Measurements from ENCODE around the gene CARNS1. TPM values are rescaled to one million over a fixed set of nuclear protein-coding genes. Genes with fewer than 3 reads are reported as not detected.
A peak's percentile ranks its signal among the peaks of the same experiment; 100 is the strongest.

CARNS1 gene
- total and polyA plus RNA-seq, 2 experiments from 2014 or later, result 1.4 to 2.1 TPM

DNA sequence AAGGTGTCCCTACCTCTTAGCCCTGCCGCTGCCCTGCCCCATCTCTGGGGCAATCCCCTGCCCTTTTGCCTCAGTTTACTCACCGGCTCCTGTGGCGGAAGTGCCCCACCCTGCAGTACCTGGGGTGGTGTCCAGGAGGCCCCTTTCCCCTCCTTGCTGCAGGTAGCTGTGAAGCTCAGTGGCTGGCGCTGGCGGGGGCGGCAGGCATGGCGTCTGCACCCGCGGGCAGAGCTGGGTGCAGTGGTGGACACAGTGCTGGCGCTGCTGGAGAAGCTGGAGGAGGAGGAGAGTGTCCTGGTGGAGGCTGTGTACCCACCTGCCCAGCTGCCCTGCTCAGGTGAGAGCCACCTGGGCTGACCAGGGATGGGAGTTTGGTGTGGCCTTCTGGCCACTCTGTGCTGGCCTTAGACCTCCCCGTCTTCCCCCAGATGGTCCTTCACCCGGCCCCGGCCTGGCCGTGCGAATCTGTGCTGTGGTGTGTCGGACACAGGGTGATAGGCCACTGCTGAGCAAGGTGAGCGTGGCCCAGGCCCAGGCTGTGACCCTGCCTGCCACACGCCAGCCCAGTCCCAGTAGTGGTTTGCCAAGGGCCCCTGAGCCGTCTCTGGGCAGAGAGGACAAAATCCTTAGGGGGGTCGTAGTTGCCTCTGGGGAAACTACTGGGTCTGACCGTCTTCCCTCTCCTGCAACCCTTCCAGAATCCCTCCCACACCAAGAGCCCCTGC lies 4.0 kb downstream of the CARNS1 start:
- TF ChIP-seq CTCF (IDR thresholded peaks at IDR 0.05; ENCODE audit: low read depth, low read length), result no peak
- Histone ChIP-seq H3K4me3 (no peak overlapping the region), H3K36me3 (no peaks in the 10 kb centered on the region), H3K9me3 (ENCODE audit: low read depth) (no peaks in the 10 kb centered on the region), H3K27me3 (peaks cover 9% of the 10 kb centered on the region), H3K4me1 (ENCODE audit: low read depth) (peaks cover 7% of the 10 kb centered on the region), H3K27ac (no peak overlapping the region)
- no peak for DNase-seq (ENCODE audit: low read depth in 1 of 2, low spot score in 1 of 2)

- DNase-seq (ENCODE audit: low read depth in 1 of 2, low spot score in 1 of 2), result no peak
- Histone ChIP-seq H3K27ac (peak overlapping the region; percentile 82), H3K9me3 (ENCODE audit: low read depth) (no peaks in the 10 kb centered on the region), H3K4me3 (peak overlapping the region; percentile 32), H3K4me1 (ENCODE audit: low read depth) (peaks cover 7% of the 10 kb centered on the region), H3K36me3 (no peaks in the 10 kb centered on the region), H3K27me3 (peaks cover 2% of the 10 kb centered on the region)
- TF ChIP-seq CTCF (IDR thresholded peaks at IDR 0.05; ENCODE audit: low read depth, low read length), result no peak
Measured at GRCh38 chr11:67420147-67420645, 4.7 kb downstream of the CARNS1 start.

DNA sequence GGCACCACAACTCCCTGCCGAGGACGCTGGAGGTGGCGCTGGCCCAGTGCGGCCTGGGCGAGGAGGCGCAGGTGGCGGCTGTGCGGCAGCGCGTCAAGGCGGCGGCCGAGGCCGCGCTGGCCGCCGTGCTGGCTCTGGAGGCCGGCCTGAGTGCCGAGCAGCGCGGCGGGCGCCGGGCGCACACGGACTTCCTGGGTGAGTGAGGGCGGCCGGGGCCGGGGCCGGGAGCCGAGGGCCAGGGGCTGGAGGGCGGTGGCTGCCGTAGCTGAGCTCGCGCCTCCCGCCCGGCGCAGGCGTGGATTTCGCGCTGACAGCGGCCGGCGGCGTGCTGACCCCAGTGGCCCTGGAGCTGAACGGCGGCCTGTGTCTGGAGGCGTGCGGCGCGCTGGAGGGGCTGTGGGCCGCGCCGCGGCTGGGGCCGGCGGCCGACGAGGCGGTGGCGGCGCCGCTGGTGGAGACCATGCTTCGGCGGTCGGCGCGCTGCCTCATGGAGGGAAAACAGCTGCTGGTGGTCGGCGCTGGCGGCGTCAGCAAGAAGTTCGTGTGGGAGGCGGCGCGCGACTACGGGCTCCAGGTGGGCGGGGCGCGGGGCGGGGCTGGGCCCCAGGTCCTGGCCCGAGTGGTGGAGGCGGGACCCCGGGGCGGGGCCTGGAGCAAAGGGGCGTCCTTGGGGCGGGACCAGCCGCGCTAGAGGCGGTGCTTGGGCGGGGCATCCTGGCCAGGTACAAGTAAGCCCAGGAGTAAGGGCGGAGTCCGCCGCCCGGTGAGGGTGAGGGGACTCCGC lies 5.4 kb downstream of the CARNS1 start:
- no peak for TF ChIP-seq CTCF (IDR thresholded peaks at IDR 0.05; ENCODE audit: low read depth, low read length)
- peak overlapping the region; percentile 82 for H3K27ac ChIP-seq
- DNase-seq (ENCODE audit: low read depth in 1 of 2, low spot score in 1 of 2), result peak; percentile 95 to 96

GRCh38 chr11:67421430-67422031 lies 6.1 kb downstream of the CARNS1 start:
- Histone ChIP-seq H3K27me3 (no peaks in the 10 kb centered on the region), H3K27ac (no peak overlapping the region), H3K4me1 (ENCODE audit: low read depth) (peaks cover 7% of the 10 kb centered on the region), H3K9me3 (ENCODE audit: low read depth) (no peaks in the 10 kb centered on the region), H3K4me3 (no peak overlapping the region), H3K36me3 (no peaks in the 10 kb centered on the region)
- no peak for TF ChIP-seq CTCF (IDR thresholded peaks at IDR 0.05; ENCODE audit: low read depth, low read length)
- no peak for DNase-seq (ENCODE audit: low read depth in 1 of 2, low spot score in 1 of 2)

More for the DNA sequence above, 5.4 kb downstream of the CARNS1 start:
- H3K4me1 ChIP-seq (ENCODE audit: low read depth), result peaks cover 7% of the 10 kb centered on the region
- H3K9me3 ChIP-seq (ENCODE audit: low read depth), result no peaks in the 10 kb centered on the region
- H3K4me3 ChIP-seq, result peak overlapping the region; percentile 32
- H3K36me3 ChIP-seq, result no peaks in the 10 kb centered on the region
- H3K27me3 ChIP-seq, result no peaks in the 10 kb centered on the region

GRCh38 chr11:67422891-67423290 lies 7.4 kb downstream of the CARNS1 start:
- no peak overlapping the region for H3K4me3 ChIP-seq
- no peak for TF ChIP-seq CTCF (IDR thresholded peaks at IDR 0.05; ENCODE audit: low read depth, low read length)
- H3K9me3 ChIP-seq (ENCODE audit: low read depth), result no peaks in the 10 kb centered on the region
- H3K27ac ChIP-seq, result no peak overlapping the region
- DNase-seq (ENCODE audit: low read depth in 1 of 2, low spot score in 1 of 2), result no peak
- no peaks in the 10 kb centered on the region for H3K36me3 ChIP-seq
- no peaks in the 10 kb centered on the region for H3K27me3 ChIP-seq
- H3K4me1 ChIP-seq (ENCODE audit: low read depth), result peaks cover 7% of the 10 kb centered on the region
